Right lobe of liver (tissue), 4 donors: ENCODE measurements around the gene PXYLP1.

Source experiments
- CTCF ChIP-seq, 4 donors: fragments of 200-600 bp in 3 of 4; fragments of 450-650 bp in 1 of 4; IDR thresholded peaks; one replicate each; pipeline versions ENCODE4 v1.5.1 to v1.8.0; 2016 to 2022; ENCODE audit warnings: antibody characterized with exemption in 4 of 4, mild to moderate bottlenecking in 2 of 4
- POLR2A ChIP-seq: fragments of 450-650 bp; IDR thresholded peaks from one replicate; pipeline ENCODE4 v1.6.1; 2017; ENCODE audit warnings: antibody characterized with exemption, mild to moderate bottlenecking
- donor health status: DM: no; HTN: no; CAD: no.
- donor health status: DM: no; HTN: no; CAD: no.
- donor health status: DM: no; HTN: yes; CAD: no.

DNA sequence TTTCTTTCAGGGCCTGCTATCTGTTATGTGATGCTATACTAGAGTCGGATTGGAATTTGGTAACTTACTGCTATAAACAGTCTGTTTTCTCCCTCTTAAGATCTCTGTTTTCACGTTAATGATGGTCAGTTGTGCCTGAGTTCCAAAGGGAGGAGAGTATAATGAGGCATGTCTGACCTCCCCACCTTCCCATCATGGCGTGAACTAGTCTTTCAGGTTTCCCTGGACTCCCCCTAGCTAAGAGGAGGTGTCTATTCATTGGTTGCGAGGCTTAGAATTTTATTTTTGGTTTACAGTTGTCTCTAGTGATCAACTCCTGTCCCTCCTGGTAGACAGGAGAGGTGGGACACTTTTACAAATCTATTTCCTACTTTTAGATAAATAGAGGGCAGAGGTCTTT, 27.8 kb upstream of the PXYLP1 start:
- TF ChIP-seq CTCF (IDR thresholded peaks at IDR 0.05) (no peak), POLR2A (no peak)
